ENCODE data around the gene MRPL12.
A peak's percentile ranks its signal among the peaks of the same experiment; 100 is the strongest.

The MRPL12 gene

DNA sequence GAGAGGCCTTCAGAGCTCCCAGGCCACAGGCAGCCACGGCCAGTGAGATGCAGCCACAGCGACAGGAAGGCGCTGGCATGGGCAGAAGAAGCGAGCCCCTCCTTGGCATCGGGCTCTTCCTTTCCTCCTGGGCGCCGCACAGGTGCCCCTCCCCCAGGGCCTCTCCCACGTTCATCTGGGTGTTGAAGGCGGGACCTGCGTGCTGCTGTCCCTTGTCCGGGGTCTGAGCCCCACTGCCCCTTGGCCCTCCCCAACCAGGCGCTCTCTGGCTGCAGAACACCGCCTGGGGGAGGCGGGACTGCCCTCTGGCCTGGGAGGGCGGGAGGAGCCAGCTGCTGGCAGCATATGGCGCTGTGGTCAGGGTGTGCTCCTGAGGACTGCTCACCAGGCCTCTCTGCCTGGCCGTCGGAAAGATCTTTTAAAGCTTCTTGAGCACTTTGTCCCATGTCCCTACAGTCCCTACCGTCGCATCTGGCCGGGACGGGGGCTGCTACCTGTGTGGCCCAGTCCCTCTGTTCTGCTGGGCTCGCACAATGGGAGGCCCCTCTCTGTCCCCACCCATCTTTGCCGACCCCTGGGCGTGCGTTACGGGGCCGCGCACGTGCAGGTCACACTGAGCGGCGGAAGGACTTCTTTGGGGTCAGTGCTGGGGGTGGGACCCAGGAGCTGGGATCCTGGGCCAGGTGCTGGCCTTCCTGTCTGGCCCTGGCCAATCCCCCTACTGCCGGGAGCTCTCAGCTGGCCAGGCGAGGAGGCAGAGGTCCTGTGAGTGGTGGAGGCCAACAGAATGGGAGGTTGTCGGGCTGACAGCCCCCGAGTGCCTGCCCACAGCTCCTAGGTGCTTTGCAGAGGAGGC is 10.6 kb downstream of the MRPL12 start:
- Histone ChIP-seq H3K4me2 (ENCODE audit: insufficient read depth, low read length) (peak overlapping the region; percentile 99), H3K4me1 (ENCODE audit: insufficient read depth, low read length) (peaks cover 44% of the 10 kb centered on the region), H3K27me3 (ENCODE audit: insufficient read depth, low read length, poor library complexity) (no peaks in the 10 kb centered on the region), H2AFZ (ENCODE audit: low read depth, low read length) (no peak overlapping the region), H4K20me1 (ENCODE audit: insufficient read depth, low read length) (peaks cover 25% of the 10 kb centered on the region), H3K79me2 (ENCODE audit: insufficient read depth, low read length) (peaks cover 31% of the 10 kb centered on the region), H3K27ac (ENCODE audit: low read length) (0 out of 2 replicates have a peak overlapping the region, but pooled peaks have one; percentile 8), H3K36me3 (ENCODE audit: insufficient read depth, low read length) (peaks cover 27% of the 10 kb centered on the region), H3K9me3 (ENCODE audit: insufficient read depth, low read length, severe bottlenecking) (no peaks in the 10 kb centered on the region), H3K9ac (ENCODE audit: low read depth, low read length) (peak overlapping the region; percentile 93), H3K4me3 (ENCODE audit: low read depth in 1 of 2, low read length in 2 of 2) (peak overlapping the region in 1 of 2 experiments; percentile 96; a peak in 3 of 4 replicates)
- TF ChIP-seq, protein P1, sequence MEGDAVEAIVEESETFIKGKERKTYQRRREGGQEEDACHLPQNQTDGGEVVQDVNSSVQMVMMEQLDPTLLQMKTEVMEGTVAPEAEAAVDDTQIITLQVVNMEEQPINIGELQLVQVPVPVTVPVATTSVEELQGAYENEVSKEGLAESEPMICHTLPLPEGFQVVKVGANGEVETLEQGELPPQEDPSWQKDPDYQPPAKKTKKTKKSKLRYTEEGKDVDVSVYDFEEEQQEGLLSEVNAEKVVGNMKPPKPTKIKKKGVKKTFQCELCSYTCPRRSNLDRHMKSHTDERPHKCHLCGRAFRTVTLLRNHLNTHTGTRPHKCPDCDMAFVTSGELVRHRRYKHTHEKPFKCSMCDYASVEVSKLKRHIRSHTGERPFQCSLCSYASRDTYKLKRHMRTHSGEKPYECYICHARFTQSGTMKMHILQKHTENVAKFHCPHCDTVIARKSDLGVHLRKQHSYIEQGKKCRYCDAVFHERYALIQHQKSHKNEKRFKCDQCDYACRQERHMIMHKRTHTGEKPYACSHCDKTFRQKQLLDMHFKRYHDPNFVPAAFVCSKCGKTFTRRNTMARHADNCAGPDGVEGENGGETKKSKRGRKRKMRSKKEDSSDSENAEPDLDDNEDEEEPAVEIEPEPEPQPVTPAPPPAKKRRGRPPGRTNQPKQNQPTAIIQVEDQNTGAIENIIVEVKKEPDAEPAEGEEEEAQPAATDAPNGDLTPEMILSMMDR (IDR thresholded peaks at IDR 0.05; ENCODE audit: borderline replicate concordance, extremely low read depth, low read length, poor library complexity, severe bottlenecking), result no peak
- TF ChIP-seq EZH2 (IDR thresholded peaks at IDR 0.05; ENCODE audit: borderline replicate concordance, low read depth, low read length, severe bottlenecking), result no peak
- DNase-seq, result no peak
- ATAC-seq (ENCODE audit: insufficient read depth, low read depth), result no peak

DNA sequence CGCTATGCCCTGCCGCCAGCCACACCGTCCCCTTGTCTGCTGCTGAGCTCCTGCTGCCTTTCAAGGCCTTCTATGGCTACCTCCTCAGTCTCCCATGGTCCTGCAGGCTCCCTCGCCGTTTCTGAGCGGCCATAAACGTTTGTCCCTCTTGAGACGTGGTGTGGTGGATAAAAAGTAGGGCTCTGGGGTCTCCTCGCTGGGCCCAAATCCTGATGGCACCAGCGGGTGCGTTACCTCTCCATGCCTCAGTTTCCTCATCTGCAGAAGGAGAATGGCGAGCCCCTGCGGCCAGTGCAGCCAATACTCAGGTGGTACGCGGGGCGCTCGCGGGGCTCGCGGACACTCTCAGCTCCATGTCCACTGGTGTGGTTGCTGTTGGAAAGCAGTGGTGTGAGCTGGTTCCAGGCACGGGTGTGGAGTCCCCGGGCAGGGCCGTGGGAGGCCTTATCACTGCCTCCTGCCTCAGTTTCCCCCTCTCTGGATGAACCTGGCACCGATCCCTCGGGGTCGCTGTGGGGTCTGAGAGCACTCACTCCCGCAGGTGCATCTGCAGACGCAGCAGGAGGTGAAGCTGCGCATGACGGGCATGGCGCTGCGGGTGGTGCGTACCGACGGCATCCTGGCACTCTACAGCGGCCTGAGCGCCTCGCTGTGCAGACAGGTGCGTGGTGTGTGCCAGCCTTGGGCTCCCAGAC is 11.4 kb downstream of the MRPL12 start:
- H3K9me3 ChIP-seq (ENCODE audit: insufficient read depth, low read length, severe bottlenecking), result no peaks in the 10 kb centered on the region
- H4K20me1 ChIP-seq (ENCODE audit: insufficient read depth, low read length), result peaks cover 23% of the 10 kb centered on the region
- H3K27me3 ChIP-seq (ENCODE audit: insufficient read depth, low read length, poor library complexity), result no peaks in the 10 kb centered on the region
- peak overlapping the region; percentile 93; the same call in 1 of the 2 replicates for H3K9ac ChIP-seq (ENCODE audit: low read depth, low read length)
- H3K4me1 ChIP-seq (ENCODE audit: insufficient read depth, low read length), result peaks cover 44% of the 10 kb centered on the region
- peaks cover 31% of the 10 kb centered on the region for H3K79me2 ChIP-seq (ENCODE audit: insufficient read depth, low read length)
- ATAC-seq (ENCODE audit: insufficient read depth, low read depth), result no peak
- TF ChIP-seq, protein P1 (IDR thresholded peaks at IDR 0.05; ENCODE audit: borderline replicate concordance, extremely low read depth, low read length, poor library complexity, severe bottlenecking), result no peak
- TF ChIP-seq EZH2 (IDR thresholded peaks at IDR 0.05; ENCODE audit: borderline replicate concordance, low read depth, low read length, severe bottlenecking), result no peak
- H3K27ac ChIP-seq (ENCODE audit: low read length), result no peak overlapping the region
- H2AFZ ChIP-seq (ENCODE audit: low read depth, low read length), result no peak overlapping the region
- H3K4me2 ChIP-seq (ENCODE audit: insufficient read depth, low read length), result peak overlapping the region; percentile 99
- peaks cover 33% of the 10 kb centered on the region for H3K36me3 ChIP-seq (ENCODE audit: insufficient read depth, low read length)
- DNase-seq, result no peak
- peak overlapping the region in 1 of 2 experiments; percentile 96; a peak in 2 of 4 replicates for H3K4me3 ChIP-seq (ENCODE audit: low read depth in 1 of 2, low read length in 2 of 2)

DNA sequence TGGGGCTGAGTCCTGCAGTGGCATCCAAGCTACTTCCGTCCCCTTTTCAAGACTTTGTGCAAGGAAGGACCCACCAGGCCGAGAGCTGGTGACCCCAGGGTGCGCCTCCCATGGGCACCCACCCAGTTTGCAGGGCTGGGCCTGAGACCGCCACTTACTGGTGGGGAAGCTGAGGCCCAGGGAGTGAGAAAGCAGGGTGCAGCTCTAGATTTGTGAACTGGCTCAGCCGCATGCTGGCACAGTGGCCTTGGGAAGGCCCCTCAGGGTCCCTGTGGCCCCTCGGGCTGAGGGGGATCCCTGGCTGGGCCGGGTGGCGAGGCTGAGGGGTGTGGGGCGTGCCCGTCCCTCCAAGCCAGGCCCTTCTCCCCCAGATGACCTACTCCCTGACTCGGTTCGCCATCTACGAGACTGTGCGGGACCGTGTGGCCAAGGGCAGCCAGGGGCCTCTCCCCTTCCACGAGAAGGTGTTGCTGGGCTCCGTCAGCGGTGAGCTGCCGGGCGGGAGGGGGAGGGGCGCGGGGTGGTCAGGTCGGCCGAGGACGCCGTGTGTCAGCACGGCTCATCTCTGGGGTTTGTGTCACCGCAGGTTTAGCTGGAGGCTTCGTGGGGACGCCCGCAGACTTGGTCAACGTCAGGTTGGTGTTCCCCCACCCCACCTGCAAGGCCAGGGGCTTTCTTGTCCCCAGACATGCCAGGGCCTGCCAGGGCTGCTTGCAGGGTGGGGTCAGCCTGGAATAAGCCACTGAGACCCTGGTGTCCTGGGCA is 12.1 kb downstream of the MRPL12 start:
- DNase-seq (no peak), ATAC-seq (ENCODE audit: insufficient read depth, low read depth) (no peak)
- H3K27ac ChIP-seq (ENCODE audit: low read length), result no peak overlapping the region
- no peaks in the 10 kb centered on the region for H3K27me3 ChIP-seq (ENCODE audit: insufficient read depth, low read length, poor library complexity)
- peaks cover 31% of the 10 kb centered on the region for H3K79me2 ChIP-seq (ENCODE audit: insufficient read depth, low read length)
- no peak overlapping the region for H2AFZ ChIP-seq (ENCODE audit: low read depth, low read length)
- no peaks in the 10 kb centered on the region for H3K9me3 ChIP-seq (ENCODE audit: insufficient read depth, low read length, severe bottlenecking)
- H4K20me1 ChIP-seq (ENCODE audit: insufficient read depth, low read length), result peaks cover 26% of the 10 kb centered on the region
- H3K4me3 ChIP-seq (ENCODE audit: low read depth in 1 of 2, low read length in 2 of 2), result no peak overlapping the region
- peaks cover 37% of the 10 kb centered on the region for H3K36me3 ChIP-seq (ENCODE audit: insufficient read depth, low read length)
- H3K4me1 ChIP-seq (ENCODE audit: insufficient read depth, low read length), result peaks cover 44% of the 10 kb centered on the region
- peak overlapping the region; percentile 99 for H3K4me2 ChIP-seq (ENCODE audit: insufficient read depth, low read length)
- TF ChIP-seq, protein P1 (IDR thresholded peaks at IDR 0.05; ENCODE audit: borderline replicate concordance, extremely low read depth, low read length, poor library complexity, severe bottlenecking), result no peak
- no peak for TF ChIP-seq EZH2 (IDR thresholded peaks at IDR 0.05; ENCODE audit: borderline replicate concordance, low read depth, low read length, severe bottlenecking)
- no peak overlapping the region for H3K9ac ChIP-seq (ENCODE audit: low read depth, low read length)
